ENCODE measurements around the gene METRN.

METRN gene

DNA sequence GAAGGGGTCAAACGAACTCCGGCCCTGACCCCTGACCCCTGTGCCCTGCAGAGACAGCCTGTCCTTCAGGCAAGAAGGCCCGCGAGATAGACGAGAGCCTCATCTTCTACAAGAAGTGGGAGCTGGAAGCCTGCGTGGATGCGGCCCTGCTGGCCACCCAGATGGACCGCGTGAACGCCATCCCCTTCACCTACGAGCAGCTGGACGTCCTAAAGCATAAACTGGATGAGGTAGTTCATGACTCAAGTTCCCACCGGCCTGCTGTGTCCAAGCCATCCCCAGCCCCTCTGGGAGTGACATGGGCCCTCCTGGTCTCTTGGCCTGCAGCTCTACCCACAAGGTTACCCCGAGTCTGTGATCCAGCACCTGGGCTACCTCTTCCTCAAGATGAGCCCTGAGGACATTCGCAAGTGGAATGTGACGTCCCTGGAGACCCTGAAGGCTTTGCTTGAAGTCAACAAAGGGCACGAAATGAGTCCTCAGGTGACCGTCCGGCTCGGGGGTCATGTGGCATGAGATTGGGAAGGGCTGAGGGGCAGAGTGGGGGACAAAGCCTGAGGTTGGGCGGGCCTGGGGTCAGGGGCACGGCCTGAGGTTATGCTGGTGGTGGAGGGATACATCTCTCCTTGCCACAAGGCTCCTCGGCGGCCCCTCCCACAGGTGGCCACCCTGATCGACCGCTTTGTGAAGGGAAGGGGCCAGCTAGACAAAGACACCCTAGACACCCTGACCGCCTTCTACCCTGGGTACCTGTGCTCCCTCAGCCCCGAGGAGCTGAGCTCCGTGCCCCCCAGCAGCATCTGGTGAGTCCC lies 51.3 kb downstream of the METRN start:
- DNase-seq (no peak), ATAC-seq (no peak)
- no peaks in the 10 kb centered on the region for H3K4me1 Mint-ChIP-seq

DNA sequence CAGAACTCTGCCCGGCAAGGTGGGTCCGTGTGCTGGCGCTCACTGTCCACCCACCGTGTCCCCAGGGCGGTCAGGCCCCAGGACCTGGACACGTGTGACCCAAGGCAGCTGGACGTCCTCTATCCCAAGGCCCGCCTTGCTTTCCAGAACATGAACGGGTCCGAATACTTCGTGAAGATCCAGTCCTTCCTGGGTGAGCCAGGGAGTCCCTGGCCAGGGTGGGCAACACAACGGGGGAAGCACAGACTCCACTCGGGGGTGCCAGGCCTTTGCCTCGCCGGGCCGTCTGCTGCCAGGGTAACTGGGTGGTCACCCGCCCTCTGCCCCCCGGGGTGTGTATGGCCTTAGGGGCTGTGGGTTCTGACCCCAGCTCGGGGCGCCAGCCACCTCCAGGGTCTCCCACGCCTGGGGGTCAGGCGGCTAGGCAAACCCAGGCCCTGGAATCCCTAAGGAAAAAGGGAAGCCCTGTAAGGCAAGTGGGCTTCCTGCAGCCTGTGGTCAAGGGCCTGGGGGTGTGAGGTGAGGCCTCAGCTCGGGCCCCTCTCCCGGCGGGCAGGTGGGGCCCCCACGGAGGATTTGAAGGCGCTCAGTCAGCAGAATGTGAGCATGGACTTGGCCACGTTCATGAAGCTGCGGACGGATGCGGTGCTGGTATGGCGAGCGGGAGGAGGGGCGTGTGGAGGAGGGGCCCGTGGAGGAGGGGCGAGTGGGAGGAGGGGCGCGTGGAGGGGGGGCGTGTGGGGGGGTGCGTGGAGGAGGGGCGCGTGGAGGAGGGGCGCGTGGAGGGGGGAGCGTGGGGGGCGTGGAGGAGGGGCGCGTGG lies 52.1 kb downstream of the METRN start:
- H3K27me3 Mint-ChIP-seq = no peaks in the 10 kb centered on the region
- H3K9me3 Mint-ChIP-seq = no peaks in the 10 kb centered on the region
- ATAC-seq (no peak), DNase-seq (no peak)
- H3K36me3 Mint-ChIP-seq (ENCODE audit: low read depth) = no peaks in the 10 kb centered on the region
- H3K27ac Mint-ChIP-seq = no peak overlapping the region
- H3K4me3 Mint-ChIP-seq = no peak overlapping the region
- H3K4me1 Mint-ChIP-seq = no peaks in the 10 kb centered on the region

More for the DNA sequence above, 51.3 kb downstream of the METRN start:
- H3K27me3 Mint-ChIP-seq = no peaks in the 10 kb centered on the region
- H3K27ac Mint-ChIP-seq = no peak overlapping the region
- no peaks in the 10 kb centered on the region for H3K9me3 Mint-ChIP-seq
- H3K4me3 Mint-ChIP-seq = no peak overlapping the region
- no peaks in the 10 kb centered on the region for H3K36me3 Mint-ChIP-seq (ENCODE audit: low read depth)

DNA sequence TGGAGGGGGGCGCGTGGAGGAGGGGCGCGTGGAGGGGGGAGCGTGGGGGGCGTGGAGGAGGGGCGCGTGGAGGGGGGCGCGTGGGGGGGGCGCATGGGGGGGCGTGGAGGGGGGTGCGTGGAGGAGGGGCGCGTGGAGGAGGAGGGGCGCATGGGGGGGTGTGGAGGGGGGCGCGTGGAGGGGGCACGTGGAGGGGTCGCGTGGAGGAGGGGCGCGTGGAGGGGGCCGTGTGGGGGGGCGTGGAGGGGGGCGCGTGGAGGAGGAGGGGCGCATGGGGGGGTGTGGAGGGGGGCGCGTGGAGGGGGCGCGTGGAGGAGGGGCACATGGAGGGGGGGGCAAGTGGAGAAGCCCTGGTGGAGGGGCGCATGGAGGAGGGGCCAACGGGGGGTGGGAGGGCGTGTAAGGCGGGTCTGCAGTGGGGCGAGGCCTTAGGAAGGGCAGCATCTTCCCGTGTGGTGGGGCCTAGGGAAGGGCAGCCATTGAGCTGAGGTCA lies 52.9 kb downstream of the METRN start:
- Mint-ChIP-seq H3K4me3 (no peak overlapping the region), H3K27me3 (no peaks in the 10 kb centered on the region), H3K36me3 (ENCODE audit: low read depth) (no peaks in the 10 kb centered on the region), H3K4me1 (no peaks in the 10 kb centered on the region), H3K9me3 (no peaks in the 10 kb centered on the region), H3K27ac (no peak overlapping the region)
- ATAC-seq = no peak
- no peak for DNase-seq

DNA sequence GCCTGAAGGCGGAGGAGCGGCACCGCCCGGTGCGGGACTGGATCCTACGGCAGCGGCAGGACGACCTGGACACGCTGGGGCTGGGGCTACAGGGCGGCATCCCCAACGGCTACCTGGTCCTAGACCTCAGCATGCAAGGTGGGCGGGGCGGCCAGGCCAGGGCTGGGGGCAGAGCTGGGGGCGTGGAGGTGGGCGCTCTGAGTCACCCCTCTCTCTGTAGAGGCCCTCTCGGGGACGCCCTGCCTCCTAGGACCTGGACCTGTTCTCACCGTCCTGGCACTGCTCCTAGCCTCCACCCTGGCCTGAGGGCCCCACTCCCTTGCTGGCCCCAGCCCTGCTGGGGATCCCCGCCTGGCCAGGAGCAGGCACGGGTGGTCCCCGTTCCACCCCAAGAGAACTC lies 53.5 kb downstream of the METRN start:
- H3K36me3 Mint-ChIP-seq (ENCODE audit: low read depth) = no peaks in the 10 kb centered on the region
- no peak overlapping the region for H3K27ac Mint-ChIP-seq
- no peaks in the 10 kb centered on the region for H3K9me3 Mint-ChIP-seq
- H3K4me3 Mint-ChIP-seq = no peak overlapping the region
- ATAC-seq = no peak
- no peaks in the 10 kb centered on the region for H3K27me3 Mint-ChIP-seq
- no peak for DNase-seq
- no peaks in the 10 kb centered on the region for H3K4me1 Mint-ChIP-seq
